ENCODE results near the gene SRRM1. TPM values are rescaled to one million over a fixed set of nuclear protein-coding genes. Genes with fewer than 3 reads are reported as not detected.

The SRRM1 gene, protein sequence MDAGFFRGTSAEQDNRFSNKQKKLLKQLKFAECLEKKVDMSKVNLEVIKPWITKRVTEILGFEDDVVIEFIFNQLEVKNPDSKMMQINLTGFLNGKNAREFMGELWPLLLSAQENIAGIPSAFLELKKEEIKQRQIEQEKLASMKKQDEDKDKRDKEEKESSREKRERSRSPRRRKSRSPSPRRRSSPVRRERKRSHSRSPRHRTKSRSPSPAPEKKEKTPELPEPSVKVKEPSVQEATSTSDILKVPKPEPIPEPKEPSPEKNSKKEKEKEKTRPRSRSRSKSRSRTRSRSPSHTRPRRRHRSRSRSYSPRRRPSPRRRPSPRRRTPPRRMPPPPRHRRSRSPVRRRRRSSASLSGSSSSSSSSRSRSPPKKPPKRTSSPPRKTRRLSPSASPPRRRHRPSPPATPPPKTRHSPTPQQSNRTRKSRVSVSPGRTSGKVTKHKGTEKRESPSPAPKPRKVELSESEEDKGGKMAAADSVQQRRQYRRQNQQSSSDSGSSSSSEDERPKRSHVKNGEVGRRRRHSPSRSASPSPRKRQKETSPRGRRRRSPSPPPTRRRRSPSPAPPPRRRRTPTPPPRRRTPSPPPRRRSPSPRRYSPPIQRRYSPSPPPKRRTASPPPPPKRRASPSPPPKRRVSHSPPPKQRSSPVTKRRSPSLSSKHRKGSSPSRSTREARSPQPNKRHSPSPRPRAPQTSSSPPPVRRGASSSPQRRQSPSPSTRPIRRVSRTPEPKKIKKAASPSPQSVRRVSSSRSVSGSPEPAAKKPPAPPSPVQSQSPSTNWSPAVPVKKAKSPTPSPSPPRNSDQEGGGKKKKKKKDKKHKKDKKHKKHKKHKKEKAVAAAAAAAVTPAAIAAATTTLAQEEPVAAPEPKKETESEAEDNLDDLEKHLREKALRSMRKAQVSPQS
- total RNA-seq = 40.9 and 50.1 TPM in 2 replicates

DNA sequence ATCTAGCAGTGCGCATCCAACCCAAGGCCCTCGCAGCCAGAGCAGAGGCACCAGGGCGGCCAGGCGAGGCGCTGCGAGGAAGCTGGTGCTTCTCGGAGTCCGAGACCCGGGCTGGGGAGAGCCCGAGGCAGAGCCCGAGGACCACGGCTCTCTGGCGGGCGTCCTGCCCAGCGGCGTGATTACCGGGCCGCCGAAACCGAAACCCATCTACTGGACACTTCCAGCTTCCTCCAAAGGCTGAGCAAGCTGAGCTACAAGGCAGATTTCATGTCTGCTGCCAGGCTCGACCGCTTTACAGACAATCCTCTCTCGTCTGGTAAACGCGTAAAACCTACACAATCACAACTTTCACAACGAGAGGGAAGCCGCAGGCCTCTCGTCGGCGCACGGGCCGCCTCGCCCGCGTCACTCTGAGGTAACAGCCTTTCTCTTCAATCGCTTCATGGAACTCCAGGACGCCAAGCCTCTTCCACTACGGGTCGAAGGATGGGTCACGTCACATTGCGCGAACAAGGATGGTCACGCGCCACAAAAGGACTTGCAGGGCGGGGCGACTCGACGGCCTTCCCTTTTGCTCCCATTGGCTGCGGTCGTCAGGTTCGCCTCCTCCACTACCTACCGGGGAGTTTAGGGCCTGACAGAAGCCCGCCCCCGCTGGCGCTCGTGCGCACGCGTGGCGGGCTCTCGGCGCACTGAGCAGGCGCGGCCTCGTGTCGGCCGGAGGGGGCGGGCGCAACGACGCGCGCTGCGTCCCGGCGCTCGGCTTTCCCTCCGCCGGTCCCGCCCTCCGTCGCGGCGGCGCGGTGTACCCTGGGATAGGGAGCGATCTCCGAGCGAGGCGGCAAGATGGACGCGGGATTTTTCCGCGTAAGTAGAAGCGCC, at the start of gene SRRM1:
TSS of gene SRRM1 (plus strand) at position 822 of the 882 bp plus-strand sequence. CDS start at position 847, 25 bp downstream.

Other genes with a start within 250 kb of the SRRM1 start
- gene STPG1, start 229.5 kb upstream of the SRRM1 start, total RNA-seq = 4.6 and 7.0 TPM in 2 replicates
- gene NIPAL3, start 227.5 kb upstream of the SRRM1 start, total RNA-seq = 30.4 and 42.6 TPM in 2 replicates
- 4.4 and 5.2 TPM in 2 replicates for gene RCAN3, start 140.5 kb upstream of the SRRM1 start, total RNA-seq
- gene NCMAP, start 87.2 kb upstream of the SRRM1 start, total RNA-seq = not detected in 2 replicates
- gene CLIC4, start 102.1 kb downstream of the SRRM1 start, total RNA-seq = 311 and 449 TPM in 2 replicates